ENCODE results near the gene APELA. TPM values are rescaled to one million over a fixed set of nuclear protein-coding genes. Genes with fewer than 3 reads are reported as not detected.

Gene APELA
- total and polyA plus RNA-seq, 2 of the 4 experiments (the other 2 are of a cell fraction) = not detected

DNA sequence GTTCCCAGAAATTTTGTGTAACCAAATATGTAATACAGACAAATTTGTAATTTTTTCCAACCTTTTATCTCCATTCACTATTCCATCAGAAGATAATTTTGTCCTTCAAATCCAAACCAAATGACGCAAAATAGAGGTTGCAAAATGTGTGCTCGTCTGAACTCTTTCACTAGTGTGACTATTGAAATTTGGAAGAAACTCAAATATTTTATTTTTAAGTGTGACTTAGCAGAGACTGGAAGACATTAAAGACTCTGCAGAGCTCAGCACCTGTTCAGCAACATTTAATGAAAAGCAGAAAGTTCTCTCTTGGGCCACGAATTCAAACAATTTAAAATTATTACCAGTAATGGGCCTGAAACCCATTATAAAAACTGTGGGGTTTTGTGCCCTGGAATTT lies 30.0 kb upstream of the APELA start:
- ATAC-seq (ENCODE audit: low read depth) = no peak
- Histone ChIP-seq H3K79me1 (ENCODE audit: low read depth in 1 of 2, low read length in 2 of 2) (no peaks in the 10 kb centered on the region), H3K14ac (replicated peaks; ENCODE audit: low read depth, low read length) (no peak overlapping the region), H4K5ac (ENCODE audit: low read depth, low read length) (no peak overlapping the region), H3K23ac (ENCODE audit: low read depth, low read length) (no peak overlapping the region), H4K8ac (ENCODE audit: low read depth in 2 of 2, low read length in 2 of 2) (no peak overlapping the region), H3K18ac (ENCODE audit: low read depth, low read length) (no peak overlapping the region), H2AFZ (replicated peaks; ENCODE audit: low read length, poor library complexity) (no peak overlapping the region), H3K9me3 (ENCODE audit: control insufficient read depth, insufficient read depth, low read length) (peaks cover 2% of the 10 kb centered on the region; the same call in 1 of the 2 replicates), H3K4ac (ENCODE audit: low read depth, low read length) (no peak overlapping the region), H3K9me1 (ENCODE audit: insufficient read depth, low read length) (no peaks in the 10 kb centered on the region), H2BK15ac (ENCODE audit: low read depth, low read length) (no peak overlapping the region), H2BK120ac (ENCODE audit: low read depth, low read length) (no peak overlapping the region), H4K20me1 (ENCODE audit: insufficient read depth, low read length) (no peaks in the 10 kb centered on the region), H3K27ac (ENCODE audit: insufficient read depth, low read length) (no peak overlapping the region), H2BK5ac (ENCODE audit: low read depth, low read length, poor library complexity, severe bottlenecking) (no peak overlapping the region), H3K36me3 (ENCODE audit: control insufficient read depth, insufficient read depth, low read length) (no peaks in the 10 kb centered on the region), H2AK5ac (ENCODE audit: low read depth, low read length) (no peak overlapping the region), H3K4me2 (ENCODE audit: low read depth, low read length) (no peak overlapping the region), H3K27me3 (ENCODE audit: control insufficient read depth, insufficient read depth, low read length) (no peaks in the 10 kb centered on the region), H4K91ac (ENCODE audit: insufficient read depth, low read depth, low read length) (no peak overlapping the region), H3K4me1 (ENCODE audit: control insufficient read depth, insufficient read depth, low read length) (no peaks in the 10 kb centered on the region), H3K9ac (ENCODE audit: low read depth, low read length) (no peak overlapping the region), H2BK20ac (ENCODE audit: low read depth, low read length) (no peak overlapping the region), H3K4me3 (ENCODE audit: insufficient read depth, low read depth, low read length) (no peak overlapping the region), H3K56ac (ENCODE audit: extremely low read depth, insufficient read depth, low read length) (no peak overlapping the region), H2AK9ac (replicated peaks; ENCODE audit: low read depth, low read length, poor library complexity) (no peak overlapping the region)
- WGBS, 2 experiments (ENCODE audit: extremely low coverage in 2 of 2, insufficient read length in 1 of 2) = no CpG with 5 or more reads among the region's 3 CpGs
- no peak for DNase-seq
- TF ChIP-seq RAD21 (IDR thresholded peaks at IDR 0.05; ENCODE audit: low read length) (no peak), POLR2A (IDR thresholded peaks at IDR 0.05; ENCODE audit: low read depth, low read length) (no peak), RCOR1 (IDR thresholded peaks at IDR 0.05; ENCODE audit: insufficient replicate concordance, low read length) (no peak), MAZ (IDR thresholded peaks at IDR 0.05; ENCODE audit: borderline replicate concordance, low read depth, low read length) (no peak), RFX5 (IDR thresholded peaks at IDR 0.05; ENCODE audit: low read depth, low read length) (no peak), SMC3 (IDR thresholded peaks at IDR 0.05; ENCODE audit: low read depth, low read length) (no peak), NFE2L2 (IDR thresholded peaks at IDR 0.05; ENCODE audit: low read depth, low read length) (no peak), CHD1 (IDR thresholded peaks at IDR 0.05; ENCODE audit: low read depth, low read length) (no peak), CEBPB (IDR thresholded peaks at IDR 0.05; ENCODE audit: low read depth, low read length) (no peak), ELK1 (IDR thresholded peaks at IDR 0.05; ENCODE audit: borderline replicate concordance, low read depth, low read length) (no peak)
- TF ChIP-seq, protein P1, sequence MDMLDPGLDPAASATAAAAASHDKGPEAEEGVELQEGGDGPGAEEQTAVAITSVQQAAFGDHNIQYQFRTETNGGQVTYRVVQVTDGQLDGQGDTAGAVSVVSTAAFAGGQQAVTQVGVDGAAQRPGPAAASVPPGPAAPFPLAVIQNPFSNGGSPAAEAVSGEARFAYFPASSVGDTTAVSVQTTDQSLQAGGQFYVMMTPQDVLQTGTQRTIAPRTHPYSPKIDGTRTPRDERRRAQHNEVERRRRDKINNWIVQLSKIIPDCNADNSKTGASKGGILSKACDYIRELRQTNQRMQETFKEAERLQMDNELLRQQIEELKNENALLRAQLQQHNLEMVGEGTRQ (IDR thresholded peaks at IDR 0.05; ENCODE audit: low read depth, low read length) = no peak
- ChIA-PET POLR2A (ENCODE audit: unreplicated experiment) (no interaction called here), CTCF (no interaction called here)
- in situ Hi-C loops (cut with MboI; ENCODE audit: low sequenced_read_pairs) = no loop called here
- dilution Hi-C loops (cut with HindIII; ENCODE audit: low sequenced_read_pairs, unreplicated experiment) = no loop called here
- no TSS peak for BruUV-seq (replicated peaks)
- intact Hi-C loops (cut with micrococcal nuclease) = no loop called here
